ENCODE data around the gene GOLGA6A. TPM values are rescaled to one million over a fixed set of nuclear protein-coding genes. Genes with fewer than 3 reads are reported as not detected.
"Not testable (repeated sequence)": the region's sequence is repeated elsewhere in the genome, so short reads cannot be mapped to it uniquely, and the experiment has no call there.

Gene GOLGA6A
- total RNA-seq, 2 donors from 2014 or later = not detected

DNA sequence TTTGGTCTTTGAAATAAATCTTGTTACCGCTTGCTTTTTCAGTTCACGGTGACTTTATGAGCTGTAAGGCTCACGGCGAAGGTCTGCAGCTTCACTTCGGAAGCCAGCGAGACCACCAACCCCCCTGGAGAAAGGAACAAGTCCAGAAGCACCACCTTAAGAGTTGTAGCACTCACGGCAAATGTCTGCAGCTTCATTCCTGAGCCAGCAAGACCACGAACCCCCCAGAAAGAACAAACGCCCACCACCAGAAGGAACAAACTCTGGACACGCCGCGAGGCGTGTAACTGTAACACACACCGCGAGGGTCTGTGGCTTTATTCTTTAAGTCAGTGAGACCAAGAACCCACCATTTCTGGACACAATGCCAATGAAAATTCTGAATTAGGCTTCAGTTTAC is 28.8 kb downstream of the GOLGA6A start:
- no peaks in the 10 kb centered on the region for H3K9me3 ChIP-seq
- H3K4me3 ChIP-seq = no peak overlapping the region
- TF ChIP-seq, protein P1, sequence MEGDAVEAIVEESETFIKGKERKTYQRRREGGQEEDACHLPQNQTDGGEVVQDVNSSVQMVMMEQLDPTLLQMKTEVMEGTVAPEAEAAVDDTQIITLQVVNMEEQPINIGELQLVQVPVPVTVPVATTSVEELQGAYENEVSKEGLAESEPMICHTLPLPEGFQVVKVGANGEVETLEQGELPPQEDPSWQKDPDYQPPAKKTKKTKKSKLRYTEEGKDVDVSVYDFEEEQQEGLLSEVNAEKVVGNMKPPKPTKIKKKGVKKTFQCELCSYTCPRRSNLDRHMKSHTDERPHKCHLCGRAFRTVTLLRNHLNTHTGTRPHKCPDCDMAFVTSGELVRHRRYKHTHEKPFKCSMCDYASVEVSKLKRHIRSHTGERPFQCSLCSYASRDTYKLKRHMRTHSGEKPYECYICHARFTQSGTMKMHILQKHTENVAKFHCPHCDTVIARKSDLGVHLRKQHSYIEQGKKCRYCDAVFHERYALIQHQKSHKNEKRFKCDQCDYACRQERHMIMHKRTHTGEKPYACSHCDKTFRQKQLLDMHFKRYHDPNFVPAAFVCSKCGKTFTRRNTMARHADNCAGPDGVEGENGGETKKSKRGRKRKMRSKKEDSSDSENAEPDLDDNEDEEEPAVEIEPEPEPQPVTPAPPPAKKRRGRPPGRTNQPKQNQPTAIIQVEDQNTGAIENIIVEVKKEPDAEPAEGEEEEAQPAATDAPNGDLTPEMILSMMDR (IDR thresholded peaks at IDR 0.05) = no peak
- H3K4me1 ChIP-seq = peaks cover 0 to 37% of the 10 kb centered on the region in 2 donors
- DNase-seq (ENCODE audit: low spot score) = no peak
- no peaks in the 10 kb centered on the region for H3K36me3 ChIP-seq
- no peaks in the 10 kb centered on the region for H3K27me3 ChIP-seq
- no peak overlapping the region for H3K27ac ChIP-seq

DNA sequence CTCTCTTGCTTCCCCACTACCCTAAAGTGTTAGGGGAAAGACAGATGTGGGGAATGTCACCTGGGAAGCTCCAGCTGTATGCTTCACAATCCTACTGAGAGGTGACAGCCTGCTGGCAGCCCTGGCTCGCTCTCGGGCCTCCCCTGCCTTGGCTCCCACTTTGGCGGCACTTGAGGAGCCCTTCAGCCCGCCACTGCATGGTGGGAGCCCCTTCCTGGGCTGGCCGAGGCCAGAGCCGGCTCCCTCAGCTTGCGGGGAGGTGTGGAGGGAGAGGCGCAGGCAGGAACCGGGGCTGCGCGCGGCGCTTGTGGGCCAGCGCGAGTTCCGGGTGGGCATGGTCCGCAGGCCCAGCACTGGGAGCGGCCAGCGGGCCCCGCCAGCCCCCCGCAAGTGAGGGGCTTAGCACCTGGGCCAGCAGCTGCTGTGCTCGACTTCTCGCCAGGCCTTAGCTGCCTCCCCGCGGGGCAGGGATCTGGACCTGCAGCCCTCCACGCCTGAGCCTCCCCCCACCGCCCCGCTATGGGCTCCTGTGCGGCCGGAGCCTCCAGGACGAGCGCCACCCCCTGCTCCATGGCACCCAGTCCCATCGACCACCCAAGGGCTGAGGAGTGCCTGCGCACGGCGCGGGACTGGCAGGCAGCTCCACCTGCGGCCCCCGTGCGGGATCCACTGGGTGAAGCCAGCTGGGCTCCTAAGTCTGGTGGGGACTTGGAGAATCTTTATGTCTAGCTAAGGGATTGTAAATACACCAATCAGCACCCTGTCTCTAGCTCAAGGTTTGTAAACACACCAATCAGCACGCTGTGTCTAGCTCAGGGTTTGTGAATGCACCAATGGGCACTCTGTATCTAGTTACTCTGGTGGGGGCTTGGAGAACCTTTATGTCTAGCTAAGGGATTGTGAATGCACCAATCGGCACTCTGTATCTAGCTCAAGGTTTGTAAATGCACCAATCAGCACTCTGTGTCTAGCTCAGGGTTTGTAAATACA is 29.8 kb downstream of the GOLGA6A start:
- not testable (repeated sequence) for H3K27me3 ChIP-seq; DNase-seq (ENCODE audit: low spot score); H3K36me3 ChIP-seq; H3K9me3 ChIP-seq; H3K4me3 ChIP-seq
- H3K27ac ChIP-seq = peak overlapping the region in 1 of 2 donors; percentile 81
- H3K4me1 ChIP-seq = peaks cover 0 to 45% of the 10 kb centered on the region in 2 donors

GRCh38 chr15:74050556-74051234 is 31.7 kb downstream of the GOLGA6A start:
- TF ChIP-seq, protein P1 (IDR thresholded peaks at IDR 0.05) = no peak
- Histone ChIP-seq H3K27me3 (no peaks in the 10 kb centered on the region), H3K9me3 (no peaks in the 10 kb centered on the region), H3K4me1 (peaks cover 0 to 45% of the 10 kb centered on the region in 2 donors), H3K27ac (peak overlapping the region; percentile 72 to 81), H3K36me3 (no peaks in the 10 kb centered on the region), H3K4me3 (no peak overlapping the region)
- no peak for DNase-seq (ENCODE audit: low spot score)

DNA sequence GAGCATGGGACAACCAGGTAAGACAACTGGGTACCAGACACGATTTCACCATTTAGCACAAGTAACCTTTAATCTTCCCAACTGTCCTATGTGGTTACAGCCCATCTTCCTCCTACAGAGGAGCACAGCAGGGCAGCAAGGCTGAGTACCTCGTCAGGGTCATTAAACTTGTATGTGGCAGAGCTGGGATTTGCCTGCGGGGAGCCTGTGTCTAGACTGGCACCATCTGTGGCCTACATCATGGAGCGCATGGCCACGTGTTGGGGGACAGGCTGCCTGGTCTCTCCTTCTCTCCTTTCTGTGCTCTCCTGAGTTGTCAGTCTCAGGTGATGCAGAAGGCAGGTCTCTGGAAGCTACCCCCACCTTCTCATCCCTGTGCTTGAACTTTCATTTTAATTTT is 32.2 kb downstream of the GOLGA6A start:
- peaks cover 0 to 45% of the 10 kb centered on the region in 2 donors for H3K4me1 ChIP-seq
- peak overlapping the region; percentile 72 to 81 for H3K27ac ChIP-seq
- TF ChIP-seq, protein P1 (IDR thresholded peaks at IDR 0.05) = no peak
- H3K27me3 ChIP-seq = no peaks in the 10 kb centered on the region
- no peak overlapping the region for H3K4me3 ChIP-seq
- no peaks in the 10 kb centered on the region for H3K9me3 ChIP-seq
- no peaks in the 10 kb centered on the region for H3K36me3 ChIP-seq
- DNase-seq (ENCODE audit: low spot score) = no peak

GRCh38 chr15:74046275-74046674 is 36.1 kb downstream of the GOLGA6A start:
- H3K4me1 ChIP-seq = peaks cover 0 to 41% of the 10 kb centered on the region in 2 donors
- H3K27ac ChIP-seq = peak overlapping the region in 1 of 2 donors; percentile 35
- TF ChIP-seq, protein P1 (IDR thresholded peaks at IDR 0.05) = no peak
- no peak for DNase-seq (ENCODE audit: low spot score)
- no peak overlapping the region for H3K4me3 ChIP-seq
- peaks cover 21% of the 10 kb centered on the region for H3K36me3 ChIP-seq
- H3K27me3 ChIP-seq = no peaks in the 10 kb centered on the region
- H3K9me3 ChIP-seq = no peaks in the 10 kb centered on the region
